GM19438 (cell line): ENCODE measurements around the gene FAM240B.
A peak's percentile ranks its signal among the peaks of the same experiment; 100 is the strongest.

Source experiments
- ATAC-seq: cut with Tn5 transposase; IDR thresholded peaks from one replicate; pipeline ENCODE4 v1.9.1; 2021; ENCODE audit warnings: low read depth; ENCODE audit not compliant: unreplicated experiment

The FAM240B gene

GRCh38 chr9:38705917-38706316, 14.0 kb downstream of the FAM240B start:
- ATAC-seq, result no peak

DNA sequence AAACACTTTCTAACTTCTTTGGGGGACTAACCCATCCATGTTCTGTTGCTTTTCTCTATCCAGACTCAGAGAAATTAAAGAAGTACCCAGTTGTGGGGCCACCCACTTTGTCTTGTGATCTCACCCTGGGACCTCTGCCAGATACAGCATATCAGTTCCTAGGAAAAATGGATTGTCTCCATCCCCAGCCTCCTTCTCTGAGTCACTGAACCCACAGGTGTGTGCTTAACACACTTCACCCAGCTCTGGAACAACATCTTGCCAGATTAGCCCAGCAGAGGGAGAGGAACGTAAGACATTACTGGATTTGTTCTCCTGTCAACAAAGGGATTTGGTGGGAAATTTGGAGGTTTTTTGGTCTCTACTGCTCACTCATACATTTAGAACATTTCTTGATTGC, 19.2 kb downstream of the FAM240B start:
- ATAC-seq, result no peak

DNA sequence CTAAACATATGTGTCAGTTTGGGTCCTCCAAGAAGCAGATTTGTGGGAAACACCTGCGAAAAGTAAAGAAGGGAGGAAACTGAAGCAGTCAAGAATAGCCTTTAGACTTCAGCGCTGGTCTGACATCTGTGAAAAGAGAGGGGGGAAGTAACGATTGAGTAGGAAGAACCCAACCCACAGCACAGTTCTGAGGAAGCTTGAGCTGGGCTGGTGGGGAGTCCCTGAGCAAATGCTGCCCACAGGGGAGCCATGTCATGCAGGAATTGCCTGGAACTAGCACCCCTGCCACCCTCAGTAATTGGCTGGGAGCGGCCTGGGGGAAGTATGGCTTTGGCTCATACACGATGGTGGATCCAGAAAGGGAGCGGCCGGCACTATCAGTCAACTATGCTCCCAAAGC, 20.6 kb downstream of the FAM240B start:
- ATAC-seq, result no peak

- no peak for ATAC-seq
Observed at GRCh38 chr9:38697776-38698300, 22.1 kb downstream of the FAM240B start.

DNA sequence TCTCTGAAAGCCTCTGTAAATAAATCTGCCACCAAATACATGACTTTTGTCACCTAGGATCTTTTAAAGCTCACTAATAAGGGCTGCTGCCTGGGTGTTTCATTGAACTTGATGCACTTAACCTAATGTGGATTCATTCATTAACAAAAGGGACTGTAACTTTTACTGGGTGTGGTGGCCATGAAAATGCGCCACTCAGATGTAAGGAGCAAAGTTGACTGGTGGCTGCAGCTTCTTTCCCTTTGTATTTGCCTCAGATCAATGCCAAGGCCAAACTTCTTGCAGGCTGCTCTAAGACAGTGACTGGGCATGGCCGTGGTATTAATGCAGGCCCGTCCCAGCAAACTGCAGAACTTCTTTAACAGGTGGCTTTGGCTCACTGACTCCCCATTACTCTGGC, 22.9 kb downstream of the FAM240B start:
- no peak for ATAC-seq

GRCh38 chr9:38694676-38695075, 25.3 kb downstream of the FAM240B start:
- no peak for ATAC-seq

- ATAC-seq, result no peak
Observed at GRCh38 chr9:38692707-38693106, 27.2 kb downstream of the FAM240B start.

- ATAC-seq, result no peak
Observed at GRCh38 chr9:38690574-38690973, 29.4 kb downstream of the FAM240B start.

- ATAC-seq, result no peak
Observed at GRCh38 chr9:38689678-38690077, 30.3 kb downstream of the FAM240B start.

DNA sequence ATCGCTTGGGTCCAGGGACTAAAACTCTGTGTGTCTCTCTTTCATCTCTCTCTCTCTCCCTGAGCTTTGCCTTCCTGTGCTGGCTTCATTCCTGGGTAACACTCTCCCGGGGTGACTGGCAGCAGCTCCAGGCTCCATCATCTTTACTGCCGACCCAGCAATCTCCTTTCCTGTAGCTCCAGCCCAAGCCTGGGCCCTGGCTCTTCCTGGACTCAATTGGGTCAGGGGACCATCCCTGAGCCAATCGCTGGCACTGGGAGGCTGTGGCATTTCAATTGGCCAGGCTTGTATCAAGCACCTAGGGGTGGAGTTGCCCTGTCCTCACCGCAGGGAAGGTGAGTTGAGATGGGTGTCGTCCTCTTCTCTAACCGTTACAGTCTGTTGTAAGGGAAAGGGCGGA, 31.9 kb downstream of the FAM240B start:
- ATAC-seq, result no peak

DNA sequence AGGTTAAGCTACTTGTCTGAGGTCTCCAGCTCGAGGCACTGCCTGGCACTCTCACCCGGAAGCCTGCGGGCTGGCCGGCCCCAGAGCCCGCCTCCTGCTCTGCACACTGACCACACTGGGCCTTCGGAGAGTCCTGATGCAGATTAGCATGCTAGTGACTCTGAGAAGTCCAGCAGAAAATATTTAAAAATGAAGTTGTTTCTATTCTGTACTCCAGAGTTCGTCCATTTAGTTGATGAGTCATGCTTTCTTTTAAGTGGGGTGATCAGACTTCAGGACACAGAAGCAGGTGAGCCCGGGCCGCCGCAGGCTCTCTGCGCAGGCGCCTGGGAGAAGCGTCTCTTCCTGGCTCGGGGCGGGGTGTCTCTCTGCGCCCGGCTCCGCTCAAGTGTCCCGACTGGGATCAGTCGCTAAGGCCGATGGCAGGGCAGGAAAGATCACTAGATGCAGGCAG, 32.5 kb downstream of the FAM240B start:
- peak; percentile 84 for ATAC-seq

- peak; percentile 26 for ATAC-seq
Observed at GRCh38 chr9:38686933-38687332, 33.0 kb downstream of the FAM240B start.

DNA sequence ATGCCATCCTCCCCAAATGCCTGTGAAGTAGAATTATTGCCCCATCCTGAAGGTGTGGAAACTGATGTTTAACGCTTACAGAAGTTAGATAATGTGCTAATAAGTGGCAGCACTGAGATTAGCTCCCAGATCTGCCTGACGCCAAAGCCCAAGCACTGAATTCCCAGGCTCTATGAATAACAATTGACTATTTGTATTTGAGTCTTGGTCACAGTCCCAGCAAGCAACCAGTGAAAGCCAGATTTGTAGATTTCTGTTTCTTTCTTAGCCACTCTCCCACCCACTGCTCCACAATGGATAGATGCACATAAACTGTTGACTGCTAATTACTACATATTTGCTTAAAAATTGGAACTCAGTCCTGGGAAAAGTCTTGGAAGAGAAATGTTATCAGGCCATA, 34.4 kb downstream of the FAM240B start:
- no peak for ATAC-seq

DNA sequence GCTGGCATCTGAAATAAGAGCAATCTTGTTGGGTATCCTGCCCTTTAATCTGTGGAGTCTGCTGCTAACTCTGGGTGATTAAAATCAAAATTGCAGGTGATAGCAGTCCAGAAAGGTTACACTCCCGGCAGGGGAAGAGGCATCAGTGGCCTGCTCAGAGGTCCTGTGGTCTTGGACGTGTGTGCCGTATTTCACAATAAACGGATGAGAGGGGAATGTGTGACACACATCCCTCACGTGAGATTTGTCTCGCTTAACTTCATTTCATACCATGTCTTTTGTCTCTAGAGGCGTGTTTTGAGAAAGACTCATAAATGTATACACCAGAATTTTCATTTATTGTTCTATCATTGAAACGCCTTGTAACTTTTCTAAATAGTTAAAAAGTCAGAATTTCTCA, 36.6 kb downstream of the FAM240B start:
- no peak for ATAC-seq

- no peak for ATAC-seq
Observed at GRCh38 chr9:38682713-38683112, 37.2 kb downstream of the FAM240B start.

GRCh38 chr9:38681747-38682227, 38.1 kb downstream of the FAM240B start:
- no peak for ATAC-seq

- ATAC-seq, result no peak
Observed at GRCh38 chr9:38680837-38681445, 39.0 kb downstream of the FAM240B start.

DNA sequence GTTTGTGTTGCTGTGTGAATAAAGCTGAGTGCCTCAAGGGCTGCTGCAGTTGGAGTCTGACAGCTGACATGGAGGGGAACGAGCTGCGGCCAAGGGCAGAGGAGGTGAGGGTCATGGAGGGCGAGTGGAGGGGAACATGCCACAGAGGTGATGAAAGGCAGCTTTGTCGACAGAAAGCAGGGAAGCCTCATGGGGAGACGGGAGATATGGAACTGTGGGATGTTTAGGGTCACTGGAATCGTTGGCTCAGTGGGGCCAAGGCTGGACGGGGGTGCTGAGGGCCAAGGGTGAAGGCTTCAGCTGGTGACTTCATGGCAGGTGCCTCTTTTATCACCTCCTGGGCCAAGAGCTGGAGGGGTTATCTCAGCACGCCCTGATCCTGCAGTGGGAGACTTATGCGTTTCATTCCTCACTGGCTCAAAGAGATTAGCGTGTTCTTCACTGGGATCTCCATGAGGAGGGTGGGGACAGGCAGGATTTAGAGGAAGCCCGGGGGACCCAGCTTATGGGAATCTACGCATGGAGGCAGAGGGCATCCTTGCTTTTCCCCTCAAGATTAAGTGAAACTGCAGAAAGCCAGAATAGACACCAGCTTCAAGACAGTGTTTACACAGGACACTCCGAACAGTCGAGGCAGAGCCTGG, 42.2 kb downstream of the FAM240B start:
- no peak for ATAC-seq

- no peak for ATAC-seq
Observed at GRCh38 chr9:38675831-38676230, 44.1 kb downstream of the FAM240B start.

- no peak for ATAC-seq
Observed at GRCh38 chr9:38675211-38675610, 44.7 kb downstream of the FAM240B start.

DNA sequence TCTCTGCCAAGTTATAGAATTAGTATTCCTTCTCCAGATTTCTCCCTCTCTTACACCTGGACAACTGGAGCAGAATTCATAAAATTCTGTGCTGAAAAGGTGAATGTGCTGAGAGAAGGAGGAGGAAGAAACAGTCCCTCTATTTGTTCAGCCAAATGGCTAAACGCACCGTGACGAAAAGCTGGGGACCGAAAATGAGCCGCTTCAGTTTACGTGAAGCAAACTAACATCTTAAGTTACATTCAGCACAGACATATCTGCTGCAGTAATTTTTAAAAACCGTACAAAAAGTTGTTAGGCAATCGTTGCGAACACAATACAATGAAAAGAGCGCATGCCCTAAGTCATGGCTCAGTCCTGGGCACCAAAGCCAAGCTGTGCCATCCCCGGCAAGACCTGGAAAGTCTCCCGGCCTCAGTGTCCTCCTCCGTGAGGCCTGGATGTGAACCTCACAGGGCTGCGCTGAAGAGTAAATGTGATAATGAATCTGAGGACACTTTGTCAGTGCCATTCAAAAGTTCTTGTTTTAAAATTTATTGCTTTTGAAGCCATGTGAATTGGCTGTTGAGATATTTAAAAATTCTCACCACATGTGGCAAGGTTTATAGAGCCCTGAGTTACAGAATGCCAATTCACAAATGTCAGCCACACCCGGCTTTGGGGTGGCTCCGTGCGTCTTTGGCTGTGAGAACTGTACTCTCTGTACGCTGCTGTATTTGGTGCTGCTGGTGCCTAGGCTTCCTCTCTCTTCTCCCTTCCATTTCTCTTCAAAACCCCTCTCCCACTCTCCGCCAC, 46.3 kb downstream of the FAM240B start:
- no peak for ATAC-seq
